OCI-LY3 (cell line): ENCODE data around the gene SETSIP.

Source experiments
- H2AFZ ChIP-seq: fragments of 200-600, 300-600 bp; shearing (Covaris generic); 2 replicates; pipeline ENCODE4 v1.6.0; 2014; ENCODE audit warnings: antibody characterized with exemption, low read depth, low read length
- H3K27ac ChIP-seq: fragments of 200-600, 300-600 bp; sonication (generic); 2 replicates; pipeline ENCODE4 v1.5.1; 2014; ENCODE audit warnings: mild to moderate bottlenecking, low read length, moderate library complexity, mixed read lengths
- H3K27me3 ChIP-seq: fragments of 200-600, 300-600 bp; sonication (generic); 2 replicates; pipeline ENCODE4 v1.6.1; 2014; ENCODE audit warnings: low read depth, low read length, mixed read lengths
- H3K36me3 ChIP-seq: fragments of 200-600, 300-600 bp; sonication (generic); replicated peaks from 2 replicates; pipeline ENCODE3; 2014; ENCODE audit warnings: low read depth, low read length, mixed read lengths
- H3K4me1 ChIP-seq: fragments of 300-600, 200-600 bp; sonication (generic); 2 replicates; pipeline ENCODE4 v1.6.1; 2014; ENCODE audit warnings: low read length, mixed read lengths
- H3K4me2 ChIP-seq: fragments of 200-600, 300-600 bp; sonication (generic); 2 replicates; pipeline ENCODE4 v1.6.1; 2014; ENCODE audit warnings: low read length, mixed read lengths
- H3K4me3 ChIP-seq: fragments of 300-600, 200-600 bp; sonication (generic); 2 replicates; pipeline ENCODE4 v1.5.1; 2014; ENCODE audit warnings: antibody characterized with exemption, mild to moderate bottlenecking, low read length, moderate library complexity
- H3K79me2 ChIP-seq: fragments of 300-600, 200-600 bp; shearing (Covaris generic); 2 replicates; pipeline ENCODE4 v1.6.1; 2014; ENCODE audit warnings: mild to moderate bottlenecking, low read length, mixed read lengths
- H3K9ac ChIP-seq: fragments of 300-600, 200-600 bp; shearing (Covaris generic); 2 replicates; pipeline ENCODE4 v1.6.0; 2014; ENCODE audit warnings: mild to moderate bottlenecking, low read length, moderate library complexity
- H3K9me3 ChIP-seq: fragments of 200-600, 300-600 bp; shearing (Covaris generic); 2 replicates; pipeline ENCODE4 v1.6.1; 2014; ENCODE audit warnings: low read length, mixed read lengths; ENCODE audit not compliant: insufficient read depth
- H4K20me1 ChIP-seq: fragments of 200-600, 300-600 bp; sonication (generic); 2 replicates; pipeline ENCODE4 v1.6.1; 2016; ENCODE audit warnings: low read length, mixed read lengths; ENCODE audit not compliant: insufficient read depth
- EZH2phosphoT487 ChIP-seq: fragments of 200-600 bp; shearing (Covaris generic); IDR thresholded peaks from 2 replicates; pipeline ENCODE4 v1.6.1; 2018; ENCODE audit warnings: antibody characterized with exemption, mixed run types, low read depth
- TF ChIP-seq, protein P1 (sequence below): fragments of 200-600, 300-600 bp; sonication (generic); IDR thresholded peaks from 2 replicates; pipeline ENCODE4 v1.5.1; 2014; ENCODE audit warnings: antibody characterized with exemption, low read length, low read depth

SETSIP gene

DNA sequence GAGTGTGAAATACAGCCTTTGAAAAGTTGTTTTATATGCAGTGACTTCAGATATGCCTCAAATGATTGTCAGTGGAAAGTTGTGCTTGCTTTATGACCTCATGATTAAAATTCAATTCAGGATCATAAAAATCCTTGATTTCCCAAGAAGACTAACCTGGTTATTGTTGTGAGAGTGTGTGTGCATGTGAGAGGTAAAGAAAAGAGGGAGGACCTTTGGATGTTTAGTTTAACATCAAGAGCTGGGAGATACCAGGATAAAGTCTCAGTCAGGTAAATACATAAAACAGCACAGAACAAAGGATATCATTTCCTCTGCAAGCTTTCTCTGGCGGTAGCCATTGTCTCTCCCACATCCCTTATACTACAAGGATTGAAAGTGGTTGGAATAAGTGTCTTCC, 19.4 kb upstream of the SETSIP start:
- Histone ChIP-seq H3K36me3 (no peaks in the 10 kb centered on the region), H3K27me3 (no peaks in the 10 kb centered on the region), H2AFZ (no peak overlapping the region), H3K4me2 (no peak overlapping the region), H3K9ac (no peak overlapping the region), H3K27ac (no peak overlapping the region), H3K79me2 (no peaks in the 10 kb centered on the region), H3K4me1 (no peaks in the 10 kb centered on the region), H3K4me3 (no peak overlapping the region), H3K9me3 (no peaks in the 10 kb centered on the region), H4K20me1 (no peaks in the 10 kb centered on the region)
- TF ChIP-seq EZH2phosphoT487, result no peak
- TF ChIP-seq, protein P1, sequence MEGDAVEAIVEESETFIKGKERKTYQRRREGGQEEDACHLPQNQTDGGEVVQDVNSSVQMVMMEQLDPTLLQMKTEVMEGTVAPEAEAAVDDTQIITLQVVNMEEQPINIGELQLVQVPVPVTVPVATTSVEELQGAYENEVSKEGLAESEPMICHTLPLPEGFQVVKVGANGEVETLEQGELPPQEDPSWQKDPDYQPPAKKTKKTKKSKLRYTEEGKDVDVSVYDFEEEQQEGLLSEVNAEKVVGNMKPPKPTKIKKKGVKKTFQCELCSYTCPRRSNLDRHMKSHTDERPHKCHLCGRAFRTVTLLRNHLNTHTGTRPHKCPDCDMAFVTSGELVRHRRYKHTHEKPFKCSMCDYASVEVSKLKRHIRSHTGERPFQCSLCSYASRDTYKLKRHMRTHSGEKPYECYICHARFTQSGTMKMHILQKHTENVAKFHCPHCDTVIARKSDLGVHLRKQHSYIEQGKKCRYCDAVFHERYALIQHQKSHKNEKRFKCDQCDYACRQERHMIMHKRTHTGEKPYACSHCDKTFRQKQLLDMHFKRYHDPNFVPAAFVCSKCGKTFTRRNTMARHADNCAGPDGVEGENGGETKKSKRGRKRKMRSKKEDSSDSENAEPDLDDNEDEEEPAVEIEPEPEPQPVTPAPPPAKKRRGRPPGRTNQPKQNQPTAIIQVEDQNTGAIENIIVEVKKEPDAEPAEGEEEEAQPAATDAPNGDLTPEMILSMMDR, result no peak

DNA sequence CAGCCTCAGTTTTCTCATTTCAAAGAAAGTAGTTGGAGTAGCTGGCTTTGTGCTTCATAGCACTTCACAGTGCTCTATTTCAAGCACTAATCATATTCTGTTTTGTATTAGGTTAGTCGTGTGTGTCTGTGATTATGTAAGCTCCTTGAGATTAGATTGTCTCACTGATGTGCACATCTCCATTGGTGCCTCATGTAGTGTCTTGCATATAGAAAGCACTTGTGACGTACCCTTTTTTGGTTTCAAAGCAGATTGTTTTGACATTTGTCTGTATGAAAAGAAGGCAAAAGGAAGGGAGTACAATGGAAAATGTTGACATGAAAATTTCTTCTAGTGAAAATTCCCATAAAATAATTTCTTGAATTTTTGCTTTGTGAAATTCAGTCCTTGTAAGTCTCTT, 18.9 kb upstream of the SETSIP start:
- Histone ChIP-seq H4K20me1 (no peaks in the 10 kb centered on the region), H3K4me3 (no peak overlapping the region), H3K4me2 (no peak overlapping the region), H3K4me1 (no peaks in the 10 kb centered on the region), H3K27me3 (no peaks in the 10 kb centered on the region), H3K9ac (no peak overlapping the region), H3K36me3 (no peaks in the 10 kb centered on the region), H3K27ac (no peak overlapping the region), H2AFZ (no peak overlapping the region), H3K79me2 (no peaks in the 10 kb centered on the region), H3K9me3 (no peaks in the 10 kb centered on the region)
- no peak for TF ChIP-seq EZH2phosphoT487
- TF ChIP-seq, protein P1, result no peak

DNA sequence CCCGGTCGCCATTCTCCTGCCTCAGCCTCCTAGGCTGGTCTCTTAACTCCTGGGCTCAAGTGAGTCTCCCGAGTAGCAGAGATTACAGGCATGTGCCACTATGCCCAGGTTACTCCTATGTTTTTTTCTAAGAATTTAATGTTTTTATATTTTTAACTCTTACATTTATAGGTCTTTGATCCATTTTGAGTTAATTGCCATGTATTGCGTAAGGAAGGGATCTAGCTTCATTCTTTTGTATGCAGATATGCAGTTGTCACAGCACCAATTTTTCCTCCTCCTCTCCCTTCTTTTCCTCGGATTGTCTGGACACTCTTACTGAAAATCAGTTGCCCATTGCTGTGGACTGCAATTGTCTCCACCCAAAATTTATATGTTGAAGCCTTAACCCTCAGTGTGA, 16.4 kb upstream of the SETSIP start:
- Histone ChIP-seq H3K9ac (no peak overlapping the region), H3K27me3 (no peaks in the 10 kb centered on the region), H3K4me2 (no peak overlapping the region), H3K4me1 (no peaks in the 10 kb centered on the region), H3K36me3 (no peaks in the 10 kb centered on the region), H3K27ac (no peak overlapping the region), H4K20me1 (no peaks in the 10 kb centered on the region), H2AFZ (no peak overlapping the region), H3K79me2 (no peaks in the 10 kb centered on the region), H3K4me3 (no peak overlapping the region), H3K9me3 (no peaks in the 10 kb centered on the region)
- TF ChIP-seq EZH2phosphoT487, result no peak
- TF ChIP-seq, protein P1, result no peak

DNA sequence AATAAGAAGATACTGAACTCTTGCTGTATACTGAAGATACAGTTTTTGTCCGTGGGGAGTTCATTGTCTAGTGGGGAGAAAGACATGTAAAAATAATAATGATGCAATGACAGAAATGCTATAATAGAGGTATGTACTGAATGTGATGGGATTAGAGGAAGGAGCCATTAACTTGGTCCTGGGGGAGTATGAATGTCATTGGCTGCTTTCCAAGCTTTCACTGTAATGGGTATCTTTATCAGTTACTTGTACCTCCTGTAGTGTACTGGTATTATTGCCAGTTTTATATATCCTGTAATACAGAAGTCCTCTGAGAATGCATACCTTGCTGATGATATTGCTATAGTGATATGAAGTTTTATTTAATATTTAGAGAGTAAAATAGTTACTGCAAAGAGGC, 12.3 kb upstream of the SETSIP start:
- Histone ChIP-seq H3K9ac (no peak overlapping the region), H3K4me1 (no peaks in the 10 kb centered on the region), H3K36me3 (no peaks in the 10 kb centered on the region), H3K4me3 (no peak overlapping the region), H2AFZ (no peak overlapping the region), H4K20me1 (no peaks in the 10 kb centered on the region), H3K9me3 (no peaks in the 10 kb centered on the region), H3K27ac (no peak overlapping the region), H3K79me2 (no peaks in the 10 kb centered on the region), H3K4me2 (no peak overlapping the region), H3K27me3 (no peaks in the 10 kb centered on the region)
- TF ChIP-seq EZH2phosphoT487, result no peak
- TF ChIP-seq, protein P1, result no peak
